ENCODE results near the gene GOLGA5.

GRCh38 chr14:92866901-92867865, 73.1 kb downstream of the GOLGA5 start:
- TF ChIP-seq CTCF (IDR thresholded peaks at IDR 0.05): no peak
- TF ChIP-seq POLR2A (IDR thresholded peaks at IDR 0.05): no peak
